Measurements from ENCODE around the gene PTPN21. TPM values are rescaled to one million over a fixed set of nuclear protein-coding genes. Genes with fewer than 3 reads are reported as not detected.

Gene PTPN21
- total and polyA plus RNA-seq, 4 donors: 2.1 to 7.2 (median 3.1) TPM

GRCh38 chr14:88516861-88517357 is 37.9 kb downstream of the PTPN21 start:
- H3K4me3 ChIP-seq (ENCODE audit: low read depth in 1 of 3, low read length in 3 of 3): peak overlapping the region; percentile 52 to 75 (median 73)
- TF ChIP-seq GABPA (IDR thresholded peaks at IDR 0.05 in 1 of 2, conservative IDR thresholded peaks at IDR 0.05 in 1 of 2) (no peak), EGR1 (IDR thresholded peaks at IDR 0.05; ENCODE audit: low read depth in 2 of 2) (no peak), SP1 (IDR thresholded peaks at IDR 0.05) (peak; percentile 64), FOXA2 (IDR thresholded peaks at IDR 0.05) (no peak), CTCF (IDR thresholded peaks at IDR 0.05; ENCODE audit: low read depth, low read length, missing input control) (no peak), FOXA1 (IDR thresholded peaks at IDR 0.05) (no peak), REST (IDR thresholded peaks at IDR 0.05) (peak; percentile 16), JUND (IDR thresholded peaks at IDR 0.05) (peak in 1 of 2 donors; percentile 33), YY1 (IDR thresholded peaks at IDR 0.05) (peak; percentile 22), MAX (IDR thresholded peaks at IDR 0.05) (no peak), RAD21 (IDR thresholded peaks at IDR 0.05) (no peak), HNF4G (IDR thresholded peaks at IDR 0.05) (no peak), RXRA (IDR thresholded peaks at IDR 0.05) (peak; percentile 38 to 55), ZBTB33 (IDR thresholded peaks at IDR 0.05) (peak; percentile 25), NR2F2 (IDR thresholded peaks at IDR 0.05) (no peak), TAF1 (conservative IDR thresholded peaks at IDR 0.05) (no peak), ATF3 (IDR thresholded peaks at IDR 0.05) (no peak), HNF4A (conservative IDR thresholded peaks at IDR 0.05) (peak; percentile 75 to 79)
- peaks cover 0 to 11% (median 4%) of the 10 kb centered on the region in 4 donors for H3K4me1 ChIP-seq (ENCODE audit: control insufficient read depth in 4 of 4, insufficient read depth in 4 of 4, low read length in 3 of 4)
- no peaks in the 10 kb centered on the region for H3K27me3 ChIP-seq (ENCODE audit: control insufficient read depth in 4 of 4, insufficient read depth in 4 of 4, low read length in 3 of 4)
- H3K9ac ChIP-seq (ENCODE audit: low read depth in 1 of 2, low read length in 2 of 2): peak overlapping the region; percentile 39 to 66
- H3K36me3 ChIP-seq (ENCODE audit: control insufficient read depth in 4 of 4, insufficient read depth in 3 of 4, low read depth in 1 of 4, low read length in 3 of 4): peaks cover 0 to 3% (median 2%) of the 10 kb centered on the region in 4 donors
- H3K9me3 ChIP-seq (ENCODE audit: control insufficient read depth in 4 of 4, low read length in 3 of 4): no peaks in the 10 kb centered on the region
- WGBS: 27% methylated on average over 7 of the region's 7 CpGs
- no peak for DNase-seq (ENCODE audit: low spot score)
- peak overlapping the region; percentile 57 to 70 for H3K27ac ChIP-seq (ENCODE audit: low read depth in 1 of 2, low read length in 2 of 2)
